Neural cell (in vitro differentiated cells): ENCODE results near the gene CAPN7. TPM values are rescaled to one million over a fixed set of nuclear protein-coding genes. Genes with fewer than 3 reads are reported as not detected.

ENCODE experiments used
- H2AFZ ChIP-seq: fragments of 200-600, 300-800 bp; sonication (generic), shearing (Covaris generic); 2 replicates; pipeline ENCODE4 v1.6.0; 2014; ENCODE audit warnings: low read depth, mild to moderate bottlenecking, antibody characterized with exemption, low read length, moderate library complexity
- H3F3A ChIP-seq: fragments of 200-600 bp; shearing (Covaris generic); 2 replicates; pipeline ENCODE4 v1.6.1; 2016; ENCODE audit warnings: mild to moderate bottlenecking, moderate library complexity, mixed read lengths, antibody characterized with exemption, low read length; ENCODE audit not compliant: insufficient read depth, poor library complexity, severe bottlenecking
- H3K27ac ChIP-seq: fragments of 200-600, 300-800 bp; sonication (generic), shearing (Covaris generic); 2 replicates; pipeline ENCODE4 v1.5.1; 2014; ENCODE audit warnings: mild to moderate bottlenecking, low read length, moderate library complexity
- H3K27me3 ChIP-seq: fragments of 300-800, 200-600 bp; sonication (generic), shearing (Covaris generic); 2 replicates; pipeline ENCODE4 v1.6.0; 2014; ENCODE audit warnings: mild to moderate bottlenecking, low read depth, low read length, moderate library complexity; ENCODE audit not compliant: insufficient read depth
- H3K36me3 ChIP-seq: fragments of 300-800, 200-600 bp; sonication (generic), shearing (Covaris generic); 2 replicates; pipeline ENCODE4 v1.5.1; 2014; ENCODE audit warnings: mild to moderate bottlenecking, antibody characterized with exemption, low read length, moderate library complexity; ENCODE audit not compliant: insufficient read depth
- H3K4me2 ChIP-seq: fragments of 300-800, 200-600 bp; sonication (generic), shearing (Covaris generic); 2 replicates; pipeline ENCODE4 v1.6.0; 2014; ENCODE audit warnings: mild to moderate bottlenecking, low read length
- H3K4me3 ChIP-seq: fragments of 300-800, 200-600 bp; sonication (generic), shearing (Covaris generic); 2 replicates; pipeline ENCODE4 v1.5.1; 2014; ENCODE audit warnings: mild to moderate bottlenecking, low read length, moderate library complexity
- H3K79me2 ChIP-seq: fragments of 200-600 bp; shearing (Covaris generic); replicated peaks from 2 replicates; pipeline ENCODE4 v1.6.0; 2014; ENCODE audit warnings: mild to moderate bottlenecking, low read length, moderate library complexity; ENCODE audit not compliant: insufficient read depth
- H3K9ac ChIP-seq: fragments of 300-800, 200-600 bp; sonication (generic), shearing (Covaris generic); 2 replicates; pipeline ENCODE4 v1.6.1; 2016; ENCODE audit warnings: mild to moderate bottlenecking, low read length, mixed read lengths
- H3K9me2 ChIP-seq: fragments of 200-600 bp; shearing (Covaris generic); 2 replicates; pipeline ENCODE4 v1.6.1; 2016; ENCODE audit warnings: mild to moderate bottlenecking, low read length, mixed read lengths; ENCODE audit not compliant: insufficient read depth
- H3K9me3 ChIP-seq: fragments of 200-600, 300-800 bp; sonication (generic), shearing (Covaris generic); 2 replicates; pipeline ENCODE4 v1.6.1; 2016; ENCODE audit warnings: mild to moderate bottlenecking, mixed run types, low read length, moderate library complexity, mixed read lengths
- H4K20me1 ChIP-seq: fragments of 200-600 bp; shearing (Covaris generic); 2 replicates; pipeline ENCODE4 v1.6.1; 2016; ENCODE audit warnings: mild to moderate bottlenecking, mixed run types; ENCODE audit not compliant: insufficient read depth
- CTCF ChIP-seq: fragments of 450-650 bp; IDR thresholded peaks from 2 replicates; pipeline ENCODE4 v1.5.1; 2014; ENCODE audit warnings: antibody characterized with exemption, mild to moderate bottlenecking, moderate library complexity; ENCODE audit not compliant: poor library complexity, severe bottlenecking
- EP300 ChIP-seq: fragments of 450-650 bp; conservative IDR thresholded peaks from 2 replicates; pipeline ENCODE4 v1.6.1; 2014; ENCODE audit warnings: antibody characterized with exemption, mild to moderate bottlenecking, moderate library complexity; ENCODE audit not compliant: poor library complexity, severe bottlenecking
- EZH2 ChIP-seq: fragments of 200-600, 300-800 bp; shearing (Covaris generic), sonication (generic); IDR thresholded peaks from 2 replicates; pipeline ENCODE4 v1.6.1; 2014; ENCODE audit warnings: antibody characterized with exemption, low read length, borderline replicate concordance, mild to moderate bottlenecking; ENCODE audit not compliant: insufficient read depth, poor library complexity, severe bottlenecking
- MXI1 ChIP-seq: fragments of 450-650 bp; conservative IDR thresholded peaks from 2 replicates; pipeline ENCODE4 v1.6.1; 2014; ENCODE audit warnings: antibody characterized with exemption, mild to moderate bottlenecking; ENCODE audit not compliant: poor library complexity, severe bottlenecking
- POLR2AphosphoS5 ChIP-seq: IDR thresholded peaks from 2 replicates; pipeline ENCODE4 v1.6.1; 2012
- RAD21 ChIP-seq: fragments of 450-650 bp; conservative IDR thresholded peaks from 2 replicates; pipeline ENCODE4 v1.6.1; 2014; ENCODE audit warnings: antibody characterized with exemption, mild to moderate bottlenecking, moderate library complexity
- SMC3 ChIP-seq: fragments of 450-650 bp; conservative IDR thresholded peaks from 2 replicates; pipeline ENCODE4 v1.6.1; 2014; ENCODE audit warnings: antibody characterized with exemption, mild to moderate bottlenecking, moderate library complexity; ENCODE audit not compliant: poor library complexity
- TAF1 ChIP-seq: IDR thresholded peaks from 2 replicates; pipeline ENCODE4 v1.6.1; 2012; ENCODE audit warnings: low read depth
- polyA plus RNA-seq: library from polyadenylated mRNA; depleted of rRNA; stranded (reverse); fragments of >200 nt; gene quantifications from 2 replicates; pipeline ENCODE4 v1.2.3, GENCODE V29; 2014
- TF ChIP-seq, protein P1 (sequence below): IDR thresholded peaks from 2 replicates; pipeline ENCODE4 v1.6.1; 2012; ENCODE audit warnings: borderline replicate concordance

Gene CAPN7
- polyA plus RNA-seq, 1 donor from 2014 or later: 60.9 TPM

DNA sequence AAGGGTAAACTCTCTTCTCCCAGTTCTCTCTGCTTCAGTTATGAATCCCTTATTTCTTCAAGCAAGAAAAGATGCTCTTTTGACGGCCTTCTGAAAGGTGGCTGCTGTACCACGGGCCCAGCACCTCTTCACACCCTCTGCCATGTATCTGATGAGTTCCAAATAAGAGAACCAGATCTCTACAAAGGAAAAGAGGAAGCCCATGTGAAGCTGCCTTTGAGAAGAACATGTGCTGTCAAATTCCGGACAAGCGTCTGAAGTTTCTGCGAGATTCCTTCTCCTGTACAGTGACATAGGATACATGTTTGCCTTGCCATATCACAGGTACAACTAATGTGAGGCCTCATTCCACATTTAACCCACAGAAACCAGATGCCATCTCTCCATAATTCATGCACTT, 67.2 kb downstream of the CAPN7 start:
- TF ChIP-seq MXI1: no peak
- no peak for TF ChIP-seq TAF1
- TF ChIP-seq EP300: no peak

DNA sequence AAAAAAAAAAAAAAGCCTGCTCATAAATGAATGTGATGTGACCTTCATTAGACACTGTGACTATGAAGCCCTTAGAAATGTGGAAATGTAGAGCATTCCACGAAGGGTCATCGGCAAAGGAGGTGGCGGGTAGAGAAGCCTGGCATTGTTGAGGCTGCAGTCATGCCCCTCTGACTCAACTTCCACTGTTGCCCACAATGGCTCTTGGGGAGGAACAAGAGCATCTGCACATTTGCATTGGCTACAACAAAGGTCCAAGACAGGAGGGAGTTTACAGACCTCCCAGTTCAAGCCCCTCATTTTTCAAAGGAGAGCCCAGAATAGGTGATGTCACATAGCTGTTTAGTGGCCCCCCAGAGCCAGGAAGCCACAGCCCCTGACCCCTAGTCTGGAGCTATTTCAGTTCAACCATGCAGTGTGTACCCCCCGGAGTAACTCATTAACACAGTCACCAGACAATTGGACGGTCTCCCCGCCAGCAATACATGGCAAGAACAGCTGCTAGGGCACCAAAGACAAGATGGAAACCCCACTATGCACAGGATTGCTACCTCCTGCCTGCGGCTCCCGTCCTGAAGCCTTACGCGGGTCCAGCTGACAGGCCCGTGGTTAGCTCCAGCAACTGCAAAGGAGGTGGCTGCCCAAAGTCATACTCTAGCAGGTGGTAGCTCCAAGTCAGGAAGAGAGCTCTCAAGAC, 70.1 kb downstream of the CAPN7 start:
- Histone ChIP-seq H4K20me1 (no peaks in the 10 kb centered on the region), H3K27ac (no peak overlapping the region), H2AFZ (no peak overlapping the region), H3K27me3 (no peaks in the 10 kb centered on the region), H3K9me2 (no peaks in the 10 kb centered on the region), H3K79me2 (no peaks in the 10 kb centered on the region), H3K36me3 (no peaks in the 10 kb centered on the region), H3K4me2 (no peak overlapping the region), H3K9me3 (no peaks in the 10 kb centered on the region), H3K4me3 (no peak overlapping the region), H3F3A (no peaks in the 10 kb centered on the region), H3K9ac (no peak overlapping the region)
- TF ChIP-seq CTCF (no peak), TAF1 (no peak), POLR2AphosphoS5 (no peak), RAD21 (no peak), MXI1 (no peak), EP300 (no peak), EZH2 (no peak), SMC3 (no peak)
- TF ChIP-seq, protein P1, sequence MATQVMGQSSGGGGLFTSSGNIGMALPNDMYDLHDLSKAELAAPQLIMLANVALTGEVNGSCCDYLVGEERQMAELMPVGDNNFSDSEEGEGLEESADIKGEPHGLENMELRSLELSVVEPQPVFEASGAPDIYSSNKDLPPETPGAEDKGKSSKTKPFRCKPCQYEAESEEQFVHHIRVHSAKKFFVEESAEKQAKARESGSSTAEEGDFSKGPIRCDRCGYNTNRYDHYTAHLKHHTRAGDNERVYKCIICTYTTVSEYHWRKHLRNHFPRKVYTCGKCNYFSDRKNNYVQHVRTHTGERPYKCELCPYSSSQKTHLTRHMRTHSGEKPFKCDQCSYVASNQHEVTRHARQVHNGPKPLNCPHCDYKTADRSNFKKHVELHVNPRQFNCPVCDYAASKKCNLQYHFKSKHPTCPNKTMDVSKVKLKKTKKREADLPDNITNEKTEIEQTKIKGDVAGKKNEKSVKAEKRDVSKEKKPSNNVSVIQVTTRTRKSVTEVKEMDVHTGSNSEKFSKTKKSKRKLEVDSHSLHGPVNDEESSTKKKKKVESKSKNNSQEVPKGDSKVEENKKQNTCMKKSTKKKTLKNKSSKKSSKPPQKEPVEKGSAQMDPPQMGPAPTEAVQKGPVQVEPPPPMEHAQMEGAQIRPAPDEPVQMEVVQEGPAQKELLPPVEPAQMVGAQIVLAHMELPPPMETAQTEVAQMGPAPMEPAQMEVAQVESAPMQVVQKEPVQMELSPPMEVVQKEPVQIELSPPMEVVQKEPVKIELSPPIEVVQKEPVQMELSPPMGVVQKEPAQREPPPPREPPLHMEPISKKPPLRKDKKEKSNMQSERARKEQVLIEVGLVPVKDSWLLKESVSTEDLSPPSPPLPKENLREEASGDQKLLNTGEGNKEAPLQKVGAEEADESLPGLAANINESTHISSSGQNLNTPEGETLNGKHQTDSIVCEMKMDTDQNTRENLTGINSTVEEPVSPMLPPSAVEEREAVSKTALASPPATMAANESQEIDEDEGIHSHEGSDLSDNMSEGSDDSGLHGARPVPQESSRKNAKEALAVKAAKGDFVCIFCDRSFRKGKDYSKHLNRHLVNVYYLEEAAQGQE: no peak

More for the DNA sequence above, 67.2 kb downstream of the CAPN7 start:
- Histone ChIP-seq H3K79me2 (no peaks in the 10 kb centered on the region), H3K9me2 (no peaks in the 10 kb centered on the region), H3K27ac (no peak overlapping the region), H3K27me3 (no peaks in the 10 kb centered on the region), H3K9me3 (no peaks in the 10 kb centered on the region), H3K4me3 (no peak overlapping the region), H4K20me1 (no peaks in the 10 kb centered on the region), H3F3A (no peaks in the 10 kb centered on the region), H3K9ac (no peak overlapping the region), H3K4me2 (no peak overlapping the region), H2AFZ (no peak overlapping the region), H3K36me3 (no peaks in the 10 kb centered on the region)
